ENCODE data around the gene CCNT1.

Gene CCNT1

GRCh38 chr12:48688836-48689235 is 27.7 kb downstream of the CCNT1 start:
- no peak overlapping the region for H3K9ac ChIP-seq (ENCODE audit: low read length)
- no peaks in the 10 kb centered on the region for H3K9me2 ChIP-seq (ENCODE audit: low read depth, low read length)
- TF ChIP-seq, protein P1, sequence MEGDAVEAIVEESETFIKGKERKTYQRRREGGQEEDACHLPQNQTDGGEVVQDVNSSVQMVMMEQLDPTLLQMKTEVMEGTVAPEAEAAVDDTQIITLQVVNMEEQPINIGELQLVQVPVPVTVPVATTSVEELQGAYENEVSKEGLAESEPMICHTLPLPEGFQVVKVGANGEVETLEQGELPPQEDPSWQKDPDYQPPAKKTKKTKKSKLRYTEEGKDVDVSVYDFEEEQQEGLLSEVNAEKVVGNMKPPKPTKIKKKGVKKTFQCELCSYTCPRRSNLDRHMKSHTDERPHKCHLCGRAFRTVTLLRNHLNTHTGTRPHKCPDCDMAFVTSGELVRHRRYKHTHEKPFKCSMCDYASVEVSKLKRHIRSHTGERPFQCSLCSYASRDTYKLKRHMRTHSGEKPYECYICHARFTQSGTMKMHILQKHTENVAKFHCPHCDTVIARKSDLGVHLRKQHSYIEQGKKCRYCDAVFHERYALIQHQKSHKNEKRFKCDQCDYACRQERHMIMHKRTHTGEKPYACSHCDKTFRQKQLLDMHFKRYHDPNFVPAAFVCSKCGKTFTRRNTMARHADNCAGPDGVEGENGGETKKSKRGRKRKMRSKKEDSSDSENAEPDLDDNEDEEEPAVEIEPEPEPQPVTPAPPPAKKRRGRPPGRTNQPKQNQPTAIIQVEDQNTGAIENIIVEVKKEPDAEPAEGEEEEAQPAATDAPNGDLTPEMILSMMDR (IDR thresholded peaks at IDR 0.05; ENCODE audit: low read length): no peak
- no peak for TF ChIP-seq EZH2 (IDR thresholded peaks at IDR 0.05; ENCODE audit: borderline replicate concordance, low read length)
- no peaks in the 10 kb centered on the region for H3K9me3 ChIP-seq (ENCODE audit: low read length)
- no peak overlapping the region for H2AFZ ChIP-seq (ENCODE audit: low read length)
- H4K20me1 ChIP-seq (ENCODE audit: insufficient read depth, low read length): no peaks in the 10 kb centered on the region
- H3K27ac ChIP-seq (ENCODE audit: low read depth, low read length, poor library complexity, severe bottlenecking): no peak overlapping the region
- H3K4me3 ChIP-seq (ENCODE audit: low read depth, low read length, poor library complexity, severe bottlenecking): no peak overlapping the region
- no peaks in the 10 kb centered on the region for H3K79me2 ChIP-seq (ENCODE audit: insufficient read depth, low read length)
- no peaks in the 10 kb centered on the region for H3F3A ChIP-seq (ENCODE audit: insufficient read depth, low read length)
- no peaks in the 10 kb centered on the region for H3K4me1 ChIP-seq (ENCODE audit: insufficient read depth, low read length, severe bottlenecking)
- H3K4me2 ChIP-seq (ENCODE audit: low read length): no peak overlapping the region
- peaks cover 59% of the 10 kb centered on the region for H3K36me3 ChIP-seq (ENCODE audit: insufficient read depth, low read length)
- no peaks in the 10 kb centered on the region for H3K27me3 ChIP-seq (ENCODE audit: insufficient read depth, low read length)

DNA sequence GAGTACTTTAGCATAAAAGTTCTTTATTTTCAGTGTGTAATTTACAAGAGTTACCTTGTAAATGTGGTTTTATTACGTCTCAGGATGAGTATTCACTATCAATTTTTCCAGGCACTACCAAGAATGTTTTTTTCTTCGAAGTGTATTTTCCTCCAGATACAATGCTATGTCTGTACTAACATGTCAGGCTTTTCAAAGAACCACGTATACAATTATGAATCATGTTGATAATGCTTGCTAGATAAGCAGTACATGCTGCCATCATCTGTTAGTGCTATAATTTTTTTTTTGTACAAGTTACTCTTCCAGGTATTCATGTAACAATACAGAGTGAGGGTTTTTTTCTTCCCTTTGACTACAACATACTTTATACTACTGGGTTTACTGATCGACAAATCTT is 28.9 kb downstream of the CCNT1 start:
- TF ChIP-seq, protein P1 (IDR thresholded peaks at IDR 0.05; ENCODE audit: low read length): no peak
- no peak for TF ChIP-seq EZH2 (IDR thresholded peaks at IDR 0.05; ENCODE audit: borderline replicate concordance, low read length)
- Histone ChIP-seq H2AFZ (ENCODE audit: low read length) (no peak overlapping the region), H3K27ac (ENCODE audit: low read depth, low read length, poor library complexity, severe bottlenecking) (no peak overlapping the region), H3K4me1 (ENCODE audit: insufficient read depth, low read length, severe bottlenecking) (peaks cover 6% of the 10 kb centered on the region), H3K9me2 (ENCODE audit: low read depth, low read length) (no peaks in the 10 kb centered on the region), H3K9me3 (ENCODE audit: low read length) (no peaks in the 10 kb centered on the region), H3K27me3 (ENCODE audit: insufficient read depth, low read length) (no peaks in the 10 kb centered on the region), H3K79me2 (ENCODE audit: insufficient read depth, low read length) (no peaks in the 10 kb centered on the region), H3K4me2 (ENCODE audit: low read length) (no peak overlapping the region), H3K9ac (ENCODE audit: low read length) (no peak overlapping the region), H3F3A (ENCODE audit: insufficient read depth, low read length) (no peaks in the 10 kb centered on the region), H3K36me3 (ENCODE audit: insufficient read depth, low read length) (peaks cover 47% of the 10 kb centered on the region), H3K4me3 (ENCODE audit: low read depth, low read length, poor library complexity, severe bottlenecking) (no peak overlapping the region), H4K20me1 (ENCODE audit: insufficient read depth, low read length) (no peaks in the 10 kb centered on the region)

DNA sequence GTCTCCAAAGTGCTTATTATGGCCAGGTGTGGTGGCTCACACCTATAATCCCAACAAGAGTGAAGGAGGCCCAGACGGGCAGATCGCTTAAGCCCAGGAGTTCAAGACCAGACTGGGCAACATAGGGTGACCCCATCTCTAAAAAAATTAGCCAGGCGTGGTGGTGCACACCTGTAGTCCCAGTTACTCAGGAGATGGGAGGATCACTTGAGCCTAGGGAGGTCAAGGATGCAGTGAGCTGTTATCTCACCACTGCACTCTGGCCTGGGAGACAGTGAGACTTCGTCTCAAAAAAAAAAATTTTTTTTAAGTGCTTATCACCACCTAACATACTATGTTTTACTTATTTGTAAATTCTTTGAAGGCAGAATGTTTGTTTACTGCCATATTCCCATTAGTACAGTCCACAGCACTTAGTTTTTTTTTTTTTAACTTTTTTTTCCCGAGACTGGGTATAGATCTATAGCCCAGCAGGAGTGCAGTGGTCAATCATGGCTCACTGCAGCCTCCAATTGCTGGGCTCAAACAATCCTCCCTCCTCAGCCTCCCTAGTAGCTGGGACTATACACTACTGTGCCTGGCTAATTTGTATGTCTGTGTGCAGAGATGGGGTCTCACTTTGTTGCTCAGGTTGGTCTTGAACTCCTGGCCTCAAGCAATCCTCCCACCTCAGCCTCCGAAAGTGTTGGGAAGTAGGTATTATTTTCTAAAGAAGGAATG is 29.7 kb downstream of the CCNT1 start:
- no peak overlapping the region for H3K4me3 ChIP-seq (ENCODE audit: low read depth, low read length, poor library complexity, severe bottlenecking)
- H3K79me2 ChIP-seq (ENCODE audit: insufficient read depth, low read length): peaks cover under 1% of the 10 kb centered on the region; the same call in 1 of the 2 replicates
- no peak for TF ChIP-seq EZH2 (IDR thresholded peaks at IDR 0.05; ENCODE audit: borderline replicate concordance, low read length)
- TF ChIP-seq, protein P1 (IDR thresholded peaks at IDR 0.05; ENCODE audit: low read length): no peak
- H3K9me2 ChIP-seq (ENCODE audit: low read depth, low read length): no peaks in the 10 kb centered on the region
- no peak overlapping the region for H3K9ac ChIP-seq (ENCODE audit: low read length)
- H3K27ac ChIP-seq (ENCODE audit: low read depth, low read length, poor library complexity, severe bottlenecking): no peak overlapping the region
- peaks cover 41% of the 10 kb centered on the region for H3K36me3 ChIP-seq (ENCODE audit: insufficient read depth, low read length)
- H3F3A ChIP-seq (ENCODE audit: insufficient read depth, low read length): no peaks in the 10 kb centered on the region
- H2AFZ ChIP-seq (ENCODE audit: low read length): no peak overlapping the region
- no peaks in the 10 kb centered on the region for H3K9me3 ChIP-seq (ENCODE audit: low read length)
- H3K4me2 ChIP-seq (ENCODE audit: low read length): no peak overlapping the region
- peaks cover 6% of the 10 kb centered on the region for H3K4me1 ChIP-seq (ENCODE audit: insufficient read depth, low read length, severe bottlenecking)
- no peaks in the 10 kb centered on the region for H4K20me1 ChIP-seq (ENCODE audit: insufficient read depth, low read length)
- no peaks in the 10 kb centered on the region for H3K27me3 ChIP-seq (ENCODE audit: insufficient read depth, low read length)

Measured in OCI-LY1 (cell line).